H9 (cell line): ENCODE data around the gene MYO7B. TPM values are rescaled to one million over a fixed set of nuclear protein-coding genes. Genes with fewer than 3 reads are reported as not detected.

Experiments used
- DNase-seq: peaks from one replicate; pipeline ENCODE4 v3.0.0-alpha.2; 2017
- H2AFZ ChIP-seq: one replicate; pipeline ENCODE4 v1.6.1; 2013; ENCODE audit warnings: mild to moderate bottlenecking, low read length, control low read depth, moderate library complexity
- H2AK5ac ChIP-seq: 2 replicates; pipeline ENCODE4 v1.6.1; 2013; ENCODE audit warnings: low read length, control low read depth, mixed read lengths; ENCODE audit not compliant: insufficient read length
- H2BK120ac ChIP-seq: one replicate; pipeline ENCODE4 v1.6.1; 2013; ENCODE audit warnings: low read depth, mild to moderate bottlenecking, low read length, control low read depth, inconsistent platforms; ENCODE audit not compliant: poor library complexity, severe bottlenecking
- H2BK12ac ChIP-seq: 2 replicates; pipeline ENCODE4 v1.6.1; 2013; ENCODE audit warnings: low read length, control low read depth, mixed read lengths, low read depth; ENCODE audit not compliant: insufficient read length
- H2BK15ac ChIP-seq: 2 replicates; pipeline ENCODE4 v1.6.1; 2013; ENCODE audit warnings: low read depth, low read length, control low read depth
- H2BK20ac ChIP-seq: one replicate; pipeline ENCODE4 v1.6.1; 2013; ENCODE audit warnings: low read depth, mild to moderate bottlenecking, low read length, control low read depth, inconsistent platforms; ENCODE audit not compliant: poor library complexity, severe bottlenecking
- H2BK5ac ChIP-seq: 2 replicates; pipeline ENCODE4 v1.6.1; 2013; ENCODE audit warnings: low read length, control low read depth, mixed read lengths; ENCODE audit not compliant: insufficient read length
- H3K14ac ChIP-seq: 2 replicates; pipeline ENCODE4 v1.6.1; 2013; ENCODE audit warnings: low read length, control low read depth; ENCODE audit not compliant: insufficient read depth
- H3K18ac ChIP-seq: 2 replicates; pipeline ENCODE4 v1.6.1; 2013; ENCODE audit warnings: low read depth, mild to moderate bottlenecking, mixed read lengths, low read length, control low read depth; ENCODE audit not compliant: insufficient read length
- H3K23ac ChIP-seq: 2 replicates; pipeline ENCODE4 v1.6.1; 2013; ENCODE audit warnings: low read length, control low read depth, mixed read lengths, low read depth; ENCODE audit not compliant: insufficient read length
- H3K23me2 ChIP-seq: 2 replicates; pipeline ENCODE4 v1.6.1; 2013; ENCODE audit warnings: low read depth, mild to moderate bottlenecking, mixed read lengths, low read length, control low read depth; ENCODE audit not compliant: insufficient read length, poor library complexity, severe bottlenecking
- H3K27ac ChIP-seq: 2 replicates; pipeline ENCODE4 v1.5.1; 2013; ENCODE audit warnings: low read length, control low read depth, mixed read lengths, low read depth; ENCODE audit not compliant: insufficient read length
- H3K27me3 ChIP-seq: 2 replicates; pipeline ENCODE4 v1.6.1; 2013; ENCODE audit warnings: low read length, control low read depth, inconsistent platforms; ENCODE audit not compliant: insufficient read depth
- H3K4ac ChIP-seq: 2 replicates; pipeline ENCODE4 v1.6.1; 2013; ENCODE audit warnings: low read depth, mild to moderate bottlenecking, control low read depth, inconsistent platforms, low read length, moderate library complexity
- H3K4me1 ChIP-seq: 2 replicates; pipeline ENCODE4 v1.6.1; 2013; ENCODE audit warnings: low read length, control low read depth, inconsistent platforms; ENCODE audit not compliant: insufficient read depth
- H3K4me2 ChIP-seq: 2 replicates; pipeline ENCODE4 v1.6.1; 2013; ENCODE audit warnings: low read length, control low read depth, mixed read lengths; ENCODE audit not compliant: insufficient read length, insufficient read depth
- H3K56ac ChIP-seq: 2 replicates; pipeline ENCODE4 v1.6.1; 2013; ENCODE audit warnings: low read depth, mild to moderate bottlenecking, mixed read lengths, low read length, control low read depth; ENCODE audit not compliant: insufficient read length
- H3K79me1 ChIP-seq: 2 replicates; pipeline ENCODE4 v1.6.1; 2013; ENCODE audit warnings: low read depth, mild to moderate bottlenecking, moderate library complexity, low read length, control low read depth, inconsistent platforms; ENCODE audit not compliant: insufficient read depth, poor library complexity, severe bottlenecking
- H3K79me2 ChIP-seq: 2 replicates; pipeline ENCODE4 v1.6.1; 2013; ENCODE audit warnings: low read length, control low read depth, inconsistent platforms; ENCODE audit not compliant: insufficient read depth
- H3K9ac ChIP-seq: 2 replicates; pipeline ENCODE4 v1.6.1; 2013; ENCODE audit warnings: low read length, control low read depth, mixed read lengths; ENCODE audit not compliant: insufficient read length; ENCODE audit errors: extremely low read depth
- H3K9me3 ChIP-seq: one replicate; pipeline ENCODE4 v1.6.1; 2013; ENCODE audit warnings: low read depth, low read length, inconsistent platforms; ENCODE audit not compliant: control insufficient read depth
- H3T11ph ChIP-seq: one replicate; pipeline ENCODE4 v1.6.1; 2013; ENCODE audit warnings: mild to moderate bottlenecking, low read length, control low read depth, inconsistent platforms
- H4K20me1 ChIP-seq: one replicate; pipeline ENCODE4 v1.6.1; 2013; ENCODE audit not compliant: control insufficient read depth, insufficient read length, insufficient read depth
- H4K5ac ChIP-seq: 2 replicates; pipeline ENCODE4 v1.6.1; 2013; ENCODE audit warnings: low read depth, mild to moderate bottlenecking, mixed read lengths, low read length, control low read depth; ENCODE audit not compliant: insufficient read length
- H4K8ac ChIP-seq: replicated peaks from 2 replicates; pipeline ENCODE4 v1.6.1; 2013; ENCODE audit warnings: low read length, control low read depth, mixed read lengths, low read depth; ENCODE audit not compliant: insufficient read length
- H4K91ac ChIP-seq: 2 replicates; pipeline ENCODE4 v1.6.1; 2013; ENCODE audit warnings: low read depth, mild to moderate bottlenecking, moderate library complexity, mixed read lengths, low read length, control low read depth; ENCODE audit not compliant: insufficient read length
- H3K27ac Mint-ChIP-seq, 3 experiments: 2 replicates in 2 of 3; 3 replicates in 1 of 3; pipeline ENCODE4 v1.8.0; 2020 to 2021; ENCODE audit warnings: mixed read lengths in 3 of 3, mild to moderate bottlenecking in 1 of 3, moderate library complexity in 1 of 3
- H3K27me3 Mint-ChIP-seq: 2 replicates; pipeline ENCODE4 v1.8.0; 2021; ENCODE audit warnings: low read depth, mild to moderate bottlenecking, moderate library complexity, mixed read lengths
- H3K36me3 Mint-ChIP-seq, 3 experiments: 2 replicates in 2 of 3; 3 replicates in 1 of 3; pipeline ENCODE4 v1.8.0; 2020 to 2021; ENCODE audit warnings: low read depth in 3 of 3, mixed read lengths in 3 of 3; ENCODE audit not compliant: insufficient read depth in 1 of 3
- H3K4me1 Mint-ChIP-seq, 2 experiments: 2 replicates each; pipeline ENCODE4 v1.8.0; 2020; ENCODE audit warnings: mixed read lengths in 2 of 2
- H3K4me3 Mint-ChIP-seq, 2 experiments: 2 replicates in 1 of 2; 3 replicates in 1 of 2; pipeline ENCODE4 v1.8.0; 2020 to 2021; ENCODE audit warnings: mild to moderate bottlenecking in 2 of 2, mixed read lengths in 2 of 2, moderate library complexity in 1 of 2
- H3K9me3 Mint-ChIP-seq, 2 experiments: 2 replicates in 1 of 2; 3 replicates in 1 of 2; pipeline ENCODE4 v1.8.0; 2020; ENCODE audit warnings: mild to moderate bottlenecking in 2 of 2, mixed read lengths in 2 of 2, moderate library complexity in 1 of 2
- WGBS: extraction: QIAGEN DNeasy Blood & Tissue Kit; methylation state at CpG from one replicate; pipeline ENCODE4 v1.1.7; 2013; ENCODE audit warnings: missing lambda C conversion rate, low lambda C conversion rate, mixed read lengths; ENCODE audit not compliant: insufficient read length; ENCODE audit errors: extremely low coverage; 5-methylcytosine and 5-hydroxymethylcytosine counted together
- total RNA-seq: library from RNA; stranded (reverse); gene quantifications from 2 replicates; pipeline ENCODE4 v1.2.1, GENCODE V29; 2021
- TF ChIP-seq, protein P1 (sequence below): fragments of 200-600 bp; sonication (generic); conservative IDR thresholded peaks from 3 replicates; pipeline ENCODE4 v1.8.0; 2021; ENCODE audit warnings: antibody characterized with exemption, mild to moderate bottlenecking

The MYO7B gene
- total RNA-seq, 1 experiment from 2014 or later = not detected

DNA sequence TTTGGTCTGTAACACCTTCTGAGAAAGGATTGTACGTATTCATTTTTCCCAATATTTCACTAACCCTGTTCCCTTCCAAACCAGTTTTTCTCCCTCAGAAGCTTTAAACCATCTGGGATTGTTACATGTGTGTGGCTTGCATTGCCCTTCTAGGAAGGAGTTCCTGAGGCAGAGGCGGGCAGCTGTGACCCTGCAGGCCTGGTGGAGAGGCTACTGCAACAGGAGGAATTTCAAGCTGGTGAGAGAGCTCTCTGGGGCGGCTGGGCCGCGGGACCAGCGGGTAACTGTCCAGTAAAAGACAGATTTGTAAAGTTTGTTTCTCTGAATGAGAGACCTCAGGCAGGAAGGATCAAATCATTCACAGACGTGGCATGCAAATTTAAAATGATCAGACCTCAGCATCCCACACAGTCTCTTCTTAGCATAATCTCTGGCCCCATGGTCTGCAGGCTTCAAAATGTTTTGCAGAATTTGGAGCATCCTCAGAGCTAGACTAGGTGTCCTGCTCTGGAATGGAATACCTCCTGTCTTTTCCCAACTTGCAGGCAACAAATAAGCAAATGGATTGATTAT is 70.3 kb downstream of the MYO7B start:
- Histone ChIP-seq H3K27ac (no peak overlapping the region), H3K79me2 (no peaks in the 10 kb centered on the region), H3K4ac (no peak overlapping the region), H2BK120ac (no peak overlapping the region), H2AK5ac (no peak overlapping the region), H2BK5ac (no peak overlapping the region), H3K9me3 (no peaks in the 10 kb centered on the region), H3K14ac (no peak overlapping the region), H3K56ac (no peak overlapping the region), H3K9ac (no peak overlapping the region), H2BK15ac (no peak overlapping the region), H3K18ac (no peak overlapping the region), H3K23ac (no peak overlapping the region), H3K27me3 (no peaks in the 10 kb centered on the region), H3K79me1 (no peaks in the 10 kb centered on the region), H2BK12ac (no peak overlapping the region), H3K4me1 (no peaks in the 10 kb centered on the region), H4K20me1 (no peaks in the 10 kb centered on the region), H4K91ac (no peak overlapping the region), H3K4me2 (no peak overlapping the region), H3T11ph (no peak overlapping the region), H2BK20ac (no peak overlapping the region), H2AFZ (no peak overlapping the region), H3K23me2 (no peaks in the 10 kb centered on the region), H4K5ac (no peak overlapping the region), H4K8ac (no peak overlapping the region)
- H3K9me3 Mint-ChIP-seq = no peaks in the 10 kb centered on the region; a peak in 2 of 5 replicates
- no peak overlapping the region for H3K4me3 Mint-ChIP-seq
- no peak overlapping the region for H3K27ac Mint-ChIP-seq
- TF ChIP-seq, protein P1, sequence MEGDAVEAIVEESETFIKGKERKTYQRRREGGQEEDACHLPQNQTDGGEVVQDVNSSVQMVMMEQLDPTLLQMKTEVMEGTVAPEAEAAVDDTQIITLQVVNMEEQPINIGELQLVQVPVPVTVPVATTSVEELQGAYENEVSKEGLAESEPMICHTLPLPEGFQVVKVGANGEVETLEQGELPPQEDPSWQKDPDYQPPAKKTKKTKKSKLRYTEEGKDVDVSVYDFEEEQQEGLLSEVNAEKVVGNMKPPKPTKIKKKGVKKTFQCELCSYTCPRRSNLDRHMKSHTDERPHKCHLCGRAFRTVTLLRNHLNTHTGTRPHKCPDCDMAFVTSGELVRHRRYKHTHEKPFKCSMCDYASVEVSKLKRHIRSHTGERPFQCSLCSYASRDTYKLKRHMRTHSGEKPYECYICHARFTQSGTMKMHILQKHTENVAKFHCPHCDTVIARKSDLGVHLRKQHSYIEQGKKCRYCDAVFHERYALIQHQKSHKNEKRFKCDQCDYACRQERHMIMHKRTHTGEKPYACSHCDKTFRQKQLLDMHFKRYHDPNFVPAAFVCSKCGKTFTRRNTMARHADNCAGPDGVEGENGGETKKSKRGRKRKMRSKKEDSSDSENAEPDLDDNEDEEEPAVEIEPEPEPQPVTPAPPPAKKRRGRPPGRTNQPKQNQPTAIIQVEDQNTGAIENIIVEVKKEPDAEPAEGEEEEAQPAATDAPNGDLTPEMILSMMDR = no peak
- no peaks in the 10 kb centered on the region for H3K36me3 Mint-ChIP-seq
- H3K4me1 Mint-ChIP-seq = no peaks in the 10 kb centered on the region
- peaks cover 2% of the 10 kb centered on the region; the same call in 1 of the 2 replicates for H3K27me3 Mint-ChIP-seq
- WGBS = no CpG with 5 or more reads among the region's 7 CpGs
- DNase-seq = peak; percentile 20
